Activated CD8-positive, alpha-beta memory T cell treated with anti-CD3 and anti-CD28 coated beads, Interleukin-2, amount 50 U/mL, for 1 hour (primary cell): ENCODE data around the gene PDHA1.

Source experiments
- DNase-seq: peaks from one replicate; pipeline ENCODE4 v3.0.0-alpha.2; 2020; ENCODE audit errors: extremely low read depth

Gene PDHA1

GRCh38 chrX:19375546-19375945 lies 31.8 kb downstream of the PDHA1 start:
- no peak for DNase-seq

GRCh38 chrX:19377799-19378198 lies 34.1 kb downstream of the PDHA1 start:
- DNase-seq: no peak

- DNase-seq: no peak
Measured at GRCh38 chrX:19381326-19381725, 37.6 kb downstream of the PDHA1 start.

- DNase-seq: no peak
Measured at GRCh38 chrX:19382555-19383145, 38.9 kb downstream of the PDHA1 start.

- no peak for DNase-seq
Measured at GRCh38 chrX:19386679-19387078, 43.0 kb downstream of the PDHA1 start.

- DNase-seq: no peak
Measured at GRCh38 chrX:19388064-19388679, 44.4 kb downstream of the PDHA1 start.

- no peak for DNase-seq
Measured at GRCh38 chrX:19388741-19389140, 45.0 kb downstream of the PDHA1 start.

- no peak for DNase-seq
Measured at GRCh38 chrX:19389227-19389845, 45.6 kb downstream of the PDHA1 start.

GRCh38 chrX:19392078-19392477 lies 48.4 kb downstream of the PDHA1 start:
- no peak for DNase-seq

- no peak for DNase-seq
Measured at GRCh38 chrX:19392703-19393102, 49.0 kb downstream of the PDHA1 start.

GRCh38 chrX:19403696-19404095 lies 60.0 kb downstream of the PDHA1 start:
- no peak for DNase-seq

- DNase-seq: no peak
Measured at GRCh38 chrX:19410259-19410658, 66.5 kb downstream of the PDHA1 start.
